Fibroblast of peridontal ligament (primary cell): ENCODE results near the gene C1orf94.
"Not testable (repeated sequence)": the region's sequence is repeated elsewhere in the genome, so short reads cannot be mapped to it uniquely, and the experiment has no call there.

ENCODE experiments used
- DNase-seq: peaks from one replicate; pipeline ENCODE4 v3.0.0-alpha.2; 2010; ENCODE audit errors: extremely low read depth

C1orf94 gene

GRCh38 chr1:34164771-34165391 lies 11.8 kb upstream of the C1orf94 start, which contains the start of gene CSMD2:
Gene CSMD2, minus strand, starts transcription at chr1:34165230. Its CDS starts 133 bp downstream, at chr1:34165097.
- peak; percentile 3 for DNase-seq

- no peak for DNase-seq
These were observed 11.2 kb upstream of the C1orf94 start for GRCh38 chr1:34165422-34165921.

- DNase-seq = no peak
These were observed 10.5 kb upstream of the C1orf94 start for GRCh38 chr1:34166191-34166624.

- DNase-seq = no peak
These were observed 9.9 kb upstream of the C1orf94 start for GRCh38 chr1:34166625-34167361.

GRCh38 chr1:34167389-34167788 lies 9.3 kb upstream of the C1orf94 start:
- no peak for DNase-seq

GRCh38 chr1:34175744-34176143 lies 963 bp upstream of the C1orf94 start:
- no peak for DNase-seq

GRCh38 chr1:34178072-34178471 lies 1.4 kb downstream of the C1orf94 start:
- DNase-seq = no peak

- DNase-seq = not testable (repeated sequence)
These were observed 6.7 kb downstream of the C1orf94 start for GRCh38 chr1:34183381-34183780.

GRCh38 chr1:34186741-34187494 lies 10.2 kb downstream of the C1orf94 start:
- no peak for DNase-seq

GRCh38 chr1:34188418-34188817 lies 11.7 kb downstream of the C1orf94 start:
- no peak for DNase-seq

GRCh38 chr1:34188985-34189384 lies 12.3 kb downstream of the C1orf94 start:
- no peak for DNase-seq

GRCh38 chr1:34190692-34191091 lies 14.0 kb downstream of the C1orf94 start:
- DNase-seq = no peak

- no peak for DNase-seq
These were observed 15.9 kb downstream of the C1orf94 start for GRCh38 chr1:34192621-34193020.

- no peak for DNase-seq
These were observed 23.2 kb downstream of the C1orf94 start for GRCh38 chr1:34199927-34200326.

- DNase-seq = no peak
These were observed 36.0 kb downstream of the C1orf94 start for GRCh38 chr1:34212673-34213072.

- DNase-seq = no peak
These were observed 37.2 kb downstream of the C1orf94 start for GRCh38 chr1:34213956-34214355.

GRCh38 chr1:34231441-34231840 lies 54.7 kb downstream of the C1orf94 start:
- no peak for DNase-seq

- no peak for DNase-seq
These were observed 58.9 kb downstream of the C1orf94 start for GRCh38 chr1:34235594-34235993.

GRCh38 chr1:34236089-34236488 lies 59.4 kb downstream of the C1orf94 start:
- no peak for DNase-seq

- DNase-seq = no peak
These were observed 60.6 kb downstream of the C1orf94 start for GRCh38 chr1:34237151-34237815.

GRCh38 chr1:34245967-34246366 lies 69.3 kb downstream of the C1orf94 start:
- DNase-seq = no peak

- no peak for DNase-seq
These were observed 73.6 kb downstream of the C1orf94 start for GRCh38 chr1:34250342-34250741.
